Osteoblast (primary cell): Measurements from ENCODE around the gene ERG. TPM values are rescaled to one million over a fixed set of nuclear protein-coding genes. Genes with fewer than 3 reads are reported as not detected.

Experiments
- DNase-seq: peaks from one replicate; pipeline ENCODE4 v3.0.0; 2011; ENCODE audit warnings: low spot score, mixed read lengths; ENCODE audit not compliant: insufficient read length; ENCODE audit errors: missing footprints
- H2AFZ ChIP-seq: 2 replicates; pipeline ENCODE4 v1.6.0; 2011; ENCODE audit warnings: mild to moderate bottlenecking, low read length
- H3K27ac ChIP-seq: 2 replicates; pipeline ENCODE4 v1.5.1; 2011; ENCODE audit warnings: mild to moderate bottlenecking, low read depth, low read length, moderate library complexity
- H3K27me3 ChIP-seq: 2 replicates; pipeline ENCODE4 v1.6.0; 2012; ENCODE audit warnings: mild to moderate bottlenecking, control low read depth, inconsistent platforms, low read length, moderate library complexity; ENCODE audit not compliant: insufficient read depth
- H3K36me3 ChIP-seq: 2 replicates; pipeline ENCODE4 v1.5.1; 2011; ENCODE audit warnings: mild to moderate bottlenecking, low read length, control low read depth, moderate library complexity; ENCODE audit not compliant: insufficient read depth
- H3K4me1 ChIP-seq: 2 replicates; pipeline ENCODE4 v1.5.1; 2011; ENCODE audit warnings: mild to moderate bottlenecking, low read length, control low read depth, moderate library complexity; ENCODE audit not compliant: insufficient read depth
- H3K4me2 ChIP-seq: 2 replicates; pipeline ENCODE4 v1.6.0; 2011; ENCODE audit warnings: mild to moderate bottlenecking, low read length; ENCODE audit not compliant: insufficient read depth
- H3K4me3 ChIP-seq: fragments of 200-600 bp; sonication (generic); 3 replicates; pipeline ENCODE4 v1.5.1; 2012; ENCODE audit warnings: mild to moderate bottlenecking, low read length, inconsistent platforms; ENCODE audit not compliant: insufficient read depth
- H3K79me2 ChIP-seq: 2 replicates; pipeline ENCODE4 v1.6.0; 2012; ENCODE audit warnings: mild to moderate bottlenecking, low read length, control low read depth, inconsistent platforms; ENCODE audit not compliant: insufficient read depth
- H3K9me3 ChIP-seq: 2 replicates; pipeline ENCODE4 v1.5.1; 2011; ENCODE audit warnings: low read depth, low read length, control low read depth
- H4K20me1 ChIP-seq: 2 replicates; pipeline ENCODE4 v1.6.0; 2012; ENCODE audit warnings: mild to moderate bottlenecking, low read length, control low read depth; ENCODE audit not compliant: insufficient read depth
- CTCF ChIP-seq: IDR thresholded peaks from 2 replicates; pipeline ENCODE4 v1.5.1; 2011; ENCODE audit warnings: mild to moderate bottlenecking, low read depth, low read length, moderate library complexity; ENCODE audit errors: extremely low read depth
- total RNA-seq: library from RNA; depleted of rRNA; stranded (reverse); fragments of >200 nt; gene quantifications from 2 replicates; pipeline ENCODE4 v1.2.3, GENCODE V29; 2012

The ERG gene
- total RNA-seq, 1 donor = 1.1 TPM

- no peaks in the 10 kb centered on the region for H3K9me3 ChIP-seq
Observed at GRCh38 chr21:38527737-38528136, 29.5 kb upstream of the ERG start.

DNA sequence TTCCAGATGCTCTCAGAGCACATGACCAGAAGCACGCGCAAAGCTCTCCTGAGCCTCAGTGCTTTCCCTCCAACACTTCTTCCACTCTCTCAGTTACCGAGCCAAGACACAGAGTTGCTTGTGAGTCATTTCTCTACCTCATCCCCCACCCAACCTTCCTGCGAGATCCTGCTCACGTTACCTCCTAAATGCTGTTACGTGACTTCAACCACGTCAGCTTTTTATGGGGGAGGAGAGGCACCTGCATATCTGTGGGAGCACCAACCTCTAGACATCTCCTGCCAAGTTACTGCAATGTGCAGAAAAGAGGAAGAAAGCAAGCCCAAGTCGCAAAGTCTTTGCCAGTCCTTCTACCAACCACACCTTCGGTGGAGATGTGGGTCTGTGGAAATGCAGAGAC lies 27.2 kb upstream of the ERG start:
- no peaks in the 10 kb centered on the region for H3K9me3 ChIP-seq
- no peak for TF ChIP-seq CTCF
- no peak overlapping the region for H3K27ac ChIP-seq
- H3K27me3 ChIP-seq = peaks cover 39% of the 10 kb centered on the region
- DNase-seq = no peak
- no peaks in the 10 kb centered on the region for H4K20me1 ChIP-seq
- no peak overlapping the region for H2AFZ ChIP-seq
- no peaks in the 10 kb centered on the region for H3K36me3 ChIP-seq
- H3K4me3 ChIP-seq = no peak overlapping the region
- no peaks in the 10 kb centered on the region for H3K79me2 ChIP-seq
- no peaks in the 10 kb centered on the region for H3K4me1 ChIP-seq
- H3K4me2 ChIP-seq = no peak overlapping the region

More at GRCh38 chr21:38527737-38528136, 29.5 kb upstream of the ERG start:
- Histone ChIP-seq H2AFZ (no peak overlapping the region), H4K20me1 (no peaks in the 10 kb centered on the region), H3K36me3 (no peaks in the 10 kb centered on the region), H3K79me2 (no peaks in the 10 kb centered on the region), H3K27ac (no peak overlapping the region), H3K4me3 (no peak overlapping the region), H3K4me1 (no peaks in the 10 kb centered on the region), H3K27me3 (peaks cover 21% of the 10 kb centered on the region), H3K4me2 (no peak overlapping the region)
- no peak for DNase-seq
- TF ChIP-seq CTCF = no peak

- Histone ChIP-seq H3K4me3 (no peak overlapping the region), H3K4me2 (no peak overlapping the region), H3K9me3 (no peaks in the 10 kb centered on the region), H3K79me2 (no peaks in the 10 kb centered on the region), H3K36me3 (no peaks in the 10 kb centered on the region), H3K27ac (no peak overlapping the region), H4K20me1 (no peaks in the 10 kb centered on the region), H3K27me3 (peaks cover 39% of the 10 kb centered on the region), H3K4me1 (no peaks in the 10 kb centered on the region), H2AFZ (no peak overlapping the region)
- DNase-seq = no peak
- TF ChIP-seq CTCF = no peak
Observed at GRCh38 chr21:38524168-38525153, 26.2 kb upstream of the ERG start.

- H3K4me3 ChIP-seq = no peak overlapping the region
- H2AFZ ChIP-seq = no peak overlapping the region
Observed at GRCh38 chr21:38520511-38520910, 22.2 kb upstream of the ERG start.

More at GRCh38 chr21:38520511-38520910, 22.2 kb upstream of the ERG start:
- H3K79me2 ChIP-seq = no peaks in the 10 kb centered on the region
- no peaks in the 10 kb centered on the region for H3K9me3 ChIP-seq
- no peak overlapping the region for H3K27ac ChIP-seq
- H3K4me2 ChIP-seq = no peak overlapping the region
- peaks cover 54% of the 10 kb centered on the region for H3K27me3 ChIP-seq
- no peaks in the 10 kb centered on the region for H3K36me3 ChIP-seq
- H3K4me1 ChIP-seq = no peaks in the 10 kb centered on the region
- TF ChIP-seq CTCF = no peak
- no peak for DNase-seq
- no peaks in the 10 kb centered on the region for H4K20me1 ChIP-seq
